AG09319 (cell line): Measurements from ENCODE around the gene ADAMTSL2.

Experiments
- DNase-seq: peaks from one replicate; pipeline ENCODE4 v3.0.0-alpha.2; 2010; ENCODE audit warnings: low read depth; ENCODE audit errors: extremely low read depth
- CTCF ChIP-seq: IDR thresholded peaks from 2 replicates; pipeline ENCODE4 v1.5.1; 2011; ENCODE audit warnings: low read depth, mild to moderate bottlenecking, inconsistent platforms, low read length, moderate library complexity

Gene ADAMTSL2

GRCh38 chr9:133569891-133570690 is 35.6 kb downstream of the ADAMTSL2 start:
- no peak for DNase-seq
- TF ChIP-seq CTCF, result no peak

- DNase-seq, result no peak
- TF ChIP-seq CTCF, result no peak
Observed at GRCh38 chr9:133570691-133571080, 36.2 kb downstream of the ADAMTSL2 start.

GRCh38 chr9:133571391-133571890 is 36.9 kb downstream of the ADAMTSL2 start:
- no peak for TF ChIP-seq CTCF

GRCh38 chr9:133571896-133572595 is 37.5 kb downstream of the ADAMTSL2 start:
- no peak for TF ChIP-seq CTCF
- DNase-seq, result no peak

More at GRCh38 chr9:133571391-133571890, 36.9 kb downstream of the ADAMTSL2 start:
- no peak for DNase-seq

- no peak for DNase-seq
- no peak for TF ChIP-seq CTCF
Observed at GRCh38 chr9:133572821-133573361, 38.4 kb downstream of the ADAMTSL2 start.

GRCh38 chr9:133573791-133574515 is 39.4 kb downstream of the ADAMTSL2 start:
- TF ChIP-seq CTCF, result no peak
- no peak for DNase-seq
